GM18520 (cell line): Measurements from ENCODE around the gene WDR82.

Experiments
- ATAC-seq: cut with Tn5 transposase; IDR thresholded peaks from one replicate; pipeline ENCODE4 v1.9.1; 2021; ENCODE audit not compliant: unreplicated experiment

The WDR82 gene

GRCh38 chr3:52210550-52211046 is 67.9 kb downstream of the WDR82 start:
- ATAC-seq = no peak

GRCh38 chr3:52210037-52210436 is 68.4 kb downstream of the WDR82 start:
- ATAC-seq = no peak

- no peak for ATAC-seq
These were observed 69.9 kb downstream of the WDR82 start for GRCh38 chr3:52208556-52208955.

- no peak for ATAC-seq
These were observed 72.6 kb downstream of the WDR82 start for GRCh38 chr3:52205727-52206372.
